Osteoblast (primary cell): ENCODE results near the gene INAVA. TPM values are rescaled to one million over a fixed set of nuclear protein-coding genes. Genes with fewer than 3 reads are reported as not detected.

Experiments used
- DNase-seq: peaks from one replicate; pipeline ENCODE4 v3.0.0; 2011; ENCODE audit warnings: low spot score, mixed read lengths; ENCODE audit not compliant: insufficient read length; ENCODE audit errors: missing footprints
- H2AFZ ChIP-seq: 2 replicates; pipeline ENCODE4 v1.6.0; 2011; ENCODE audit warnings: mild to moderate bottlenecking, low read length
- H3K27ac ChIP-seq: 2 replicates; pipeline ENCODE4 v1.5.1; 2011; ENCODE audit warnings: mild to moderate bottlenecking, low read depth, low read length, moderate library complexity
- H3K27me3 ChIP-seq: 2 replicates; pipeline ENCODE4 v1.6.0; 2012; ENCODE audit warnings: mild to moderate bottlenecking, control low read depth, inconsistent platforms, low read length, moderate library complexity; ENCODE audit not compliant: insufficient read depth
- H3K36me3 ChIP-seq: 2 replicates; pipeline ENCODE4 v1.5.1; 2011; ENCODE audit warnings: mild to moderate bottlenecking, low read length, control low read depth, moderate library complexity; ENCODE audit not compliant: insufficient read depth
- H3K4me1 ChIP-seq: 2 replicates; pipeline ENCODE4 v1.5.1; 2011; ENCODE audit warnings: mild to moderate bottlenecking, low read length, control low read depth, moderate library complexity; ENCODE audit not compliant: insufficient read depth
- H3K4me2 ChIP-seq: 2 replicates; pipeline ENCODE4 v1.6.0; 2011; ENCODE audit warnings: mild to moderate bottlenecking, low read length; ENCODE audit not compliant: insufficient read depth
- H3K4me3 ChIP-seq: fragments of 200-600 bp; sonication (generic); 3 replicates; pipeline ENCODE4 v1.5.1; 2012; ENCODE audit warnings: mild to moderate bottlenecking, low read length, inconsistent platforms; ENCODE audit not compliant: insufficient read depth
- H3K79me2 ChIP-seq: 2 replicates; pipeline ENCODE4 v1.6.0; 2012; ENCODE audit warnings: mild to moderate bottlenecking, low read length, control low read depth, inconsistent platforms; ENCODE audit not compliant: insufficient read depth
- H3K9me3 ChIP-seq: 2 replicates; pipeline ENCODE4 v1.5.1; 2011; ENCODE audit warnings: low read depth, low read length, control low read depth
- H4K20me1 ChIP-seq: 2 replicates; pipeline ENCODE4 v1.6.0; 2012; ENCODE audit warnings: mild to moderate bottlenecking, low read length, control low read depth; ENCODE audit not compliant: insufficient read depth
- total RNA-seq: library from RNA; depleted of rRNA; stranded (reverse); fragments of >200 nt; gene quantifications from 2 replicates; pipeline ENCODE4 v1.2.3, GENCODE V29; 2012
- TF ChIP-seq, protein P1 (sequence below): IDR thresholded peaks from 2 replicates; pipeline ENCODE4 v1.5.1; 2011; ENCODE audit warnings: mild to moderate bottlenecking, low read depth, low read length, moderate library complexity; ENCODE audit errors: extremely low read depth

The INAVA gene
- total RNA-seq, 1 donor, result 0.36 TPM

- H3K4me3 ChIP-seq, result no peak overlapping the region
- peaks cover 5% of the 10 kb centered on the region for H3K4me1 ChIP-seq
- no peak overlapping the region for H2AFZ ChIP-seq
- H3K4me2 ChIP-seq, result no peak overlapping the region
- DNase-seq, result no peak
- no peaks in the 10 kb centered on the region for H4K20me1 ChIP-seq
- TF ChIP-seq, protein P1, sequence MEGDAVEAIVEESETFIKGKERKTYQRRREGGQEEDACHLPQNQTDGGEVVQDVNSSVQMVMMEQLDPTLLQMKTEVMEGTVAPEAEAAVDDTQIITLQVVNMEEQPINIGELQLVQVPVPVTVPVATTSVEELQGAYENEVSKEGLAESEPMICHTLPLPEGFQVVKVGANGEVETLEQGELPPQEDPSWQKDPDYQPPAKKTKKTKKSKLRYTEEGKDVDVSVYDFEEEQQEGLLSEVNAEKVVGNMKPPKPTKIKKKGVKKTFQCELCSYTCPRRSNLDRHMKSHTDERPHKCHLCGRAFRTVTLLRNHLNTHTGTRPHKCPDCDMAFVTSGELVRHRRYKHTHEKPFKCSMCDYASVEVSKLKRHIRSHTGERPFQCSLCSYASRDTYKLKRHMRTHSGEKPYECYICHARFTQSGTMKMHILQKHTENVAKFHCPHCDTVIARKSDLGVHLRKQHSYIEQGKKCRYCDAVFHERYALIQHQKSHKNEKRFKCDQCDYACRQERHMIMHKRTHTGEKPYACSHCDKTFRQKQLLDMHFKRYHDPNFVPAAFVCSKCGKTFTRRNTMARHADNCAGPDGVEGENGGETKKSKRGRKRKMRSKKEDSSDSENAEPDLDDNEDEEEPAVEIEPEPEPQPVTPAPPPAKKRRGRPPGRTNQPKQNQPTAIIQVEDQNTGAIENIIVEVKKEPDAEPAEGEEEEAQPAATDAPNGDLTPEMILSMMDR, result no peak
- no peaks in the 10 kb centered on the region for H3K79me2 ChIP-seq
- peaks cover 49% of the 10 kb centered on the region for H3K27me3 ChIP-seq
- H3K36me3 ChIP-seq, result no peaks in the 10 kb centered on the region
- H3K9me3 ChIP-seq, result no peaks in the 10 kb centered on the region
- no peak overlapping the region for H3K27ac ChIP-seq
Measured at GRCh38 chr1:200869376-200869752, 25.3 kb upstream of the INAVA start.

- H3K79me2 ChIP-seq, result no peaks in the 10 kb centered on the region
- H4K20me1 ChIP-seq, result no peaks in the 10 kb centered on the region
- no peaks in the 10 kb centered on the region for H3K9me3 ChIP-seq
- H3K27me3 ChIP-seq, result peaks cover 54% of the 10 kb centered on the region
- no peak overlapping the region for H2AFZ ChIP-seq
- no peak overlapping the region for H3K27ac ChIP-seq
- no peak for DNase-seq
- H3K4me3 ChIP-seq, result no peak overlapping the region
- H3K36me3 ChIP-seq, result no peaks in the 10 kb centered on the region
- no peak overlapping the region for H3K4me2 ChIP-seq
- peaks cover 5% of the 10 kb centered on the region for H3K4me1 ChIP-seq
- TF ChIP-seq, protein P1, result no peak
Measured at GRCh38 chr1:200869753-200870391, 24.8 kb upstream of the INAVA start.

GRCh38 chr1:200872446-200873115, 22.1 kb upstream of the INAVA start, which contains the start of gene GPR25:
Gene GPR25 (plus strand): TSS chr1:200872981. CDS start chr1:200873038, 57 bp downstream.
- Histone ChIP-seq H2AFZ (no peak within 1 kb of the TSS), H3K4me1 (no peaks in the 10 kb centered on the region), H3K27ac (no peak within 1 kb of the TSS), H3K36me3 (no peaks in the 10 kb centered on the region), H3K4me3 (peak within 1 kb of the TSS; percentile 33), H3K9me3 (no peaks in the 10 kb centered on the region), H3K4me2 (peak within 1 kb of the TSS; percentile 48), H4K20me1 (no peaks in the 10 kb centered on the region), H3K27me3 (peaks cover 64% of the 10 kb centered on the region), H3K79me2 (no peaks in the 10 kb centered on the region)
- no peak for DNase-seq
- TF ChIP-seq, protein P1, result no peak

GRCh38 chr1:200873116-200873670, 21.5 kb upstream of the INAVA start:
- Histone ChIP-seq H3K4me3 (peak overlapping the region; percentile 33), H3K9me3 (no peaks in the 10 kb centered on the region), H3K4me2 (peak overlapping the region; percentile 48), H3K27ac (no peak overlapping the region), H3K79me2 (no peaks in the 10 kb centered on the region), H2AFZ (no peak overlapping the region), H3K4me1 (no peaks in the 10 kb centered on the region), H4K20me1 (no peaks in the 10 kb centered on the region), H3K36me3 (no peaks in the 10 kb centered on the region), H3K27me3 (peaks cover 62% of the 10 kb centered on the region)
- DNase-seq, result peak; percentile 87
- TF ChIP-seq, protein P1, result no peak
